CD4-positive, alpha-beta T cell (primary cell): Measurements from ENCODE around the gene MBTD1. TPM values are rescaled to one million over a fixed set of nuclear protein-coding genes. Genes with fewer than 3 reads are reported as not detected.

Source experiments
- ATAC-seq: fragments of 200-7000 bp; cut with Tn5 transposase; one replicate; pipeline ENCODE4 v1.10.0; 2022; ENCODE audit warnings: mild to moderate bottlenecking; ENCODE audit not compliant: poor library complexity
- CTCF ChIA-PET: fragments of 350-600 bp; sonication (Branson Sonifier 250); formaldehyde crosslinking; loops from one replicate; lab custom pipeline; 2021; ENCODE audit warnings: antibody characterized with exemption, inconsistent platforms; lab: Charles Lee
- POLR2A ChIA-PET: fragments of 350-600 bp; sonication (Branson Sonifier 250); formaldehyde crosslinking; loops from one replicate; lab custom pipeline; 2021; ENCODE audit warnings: antibody characterized with exemption, inconsistent platforms; lab: Charles Lee
- DNase-seq, 14 experiments: peaks; one replicate each; pipeline ENCODE4 v3.0.0-alpha.2; 2013 to 2020; ENCODE audit warnings: mixed read lengths in 2 of 14
- H3K27ac ChIP-seq, 2 donors: one replicate each; pipeline versions ENCODE4 v1.5.1 to v1.7.0; 2013; ENCODE audit warnings: low read length in 2 of 2, low read depth in 1 of 2, mild to moderate bottlenecking in 1 of 2
- H3K27me3 ChIP-seq, 2 experiments: 1 replicate in 1 of 2; 2 replicates in 1 of 2; pipeline versions ENCODE4 v1.6.1 to v1.7.0; 2013; ENCODE audit warnings: low read length in 2 of 2, control low read depth in 1 of 2, mild to moderate bottlenecking in 1 of 2, moderate library complexity in 1 of 2; ENCODE audit not compliant: insufficient read depth in 2 of 2, control insufficient read depth in 1 of 2
- H3K36me3 ChIP-seq: one replicate; pipeline ENCODE4 v1.6.1; 2013; ENCODE audit warnings: low read length, control low read depth; ENCODE audit not compliant: insufficient read depth
- H3K4me1 ChIP-seq: one replicate; pipeline ENCODE4 v1.6.1; 2013; ENCODE audit warnings: low read length, control low read depth; ENCODE audit not compliant: insufficient read depth
- H3K4me3 ChIP-seq: one replicate; pipeline ENCODE4 v1.5.1; 2013; ENCODE audit warnings: mild to moderate bottlenecking, low read length, moderate library complexity
- H3K9me3 ChIP-seq, 2 experiments: 1 replicate in 1 of 2; 2 replicates in 1 of 2; pipeline versions ENCODE4 v1.6.1 to v1.7.0; 2013; ENCODE audit warnings: low read length in 2 of 2, mild to moderate bottlenecking in 2 of 2, control low read depth in 1 of 2, moderate library complexity in 1 of 2; ENCODE audit not compliant: control insufficient read depth in 1 of 2, insufficient read depth in 1 of 2
- H3K27ac Mint-ChIP-seq: one replicate; pipeline ENCODE4 v1.8.0; 2020; ENCODE audit warnings: mixed read lengths
- H3K27me3 Mint-ChIP-seq: one replicate; pipeline ENCODE4 v1.8.0; 2021; ENCODE audit warnings: mixed read lengths
- H3K36me3 Mint-ChIP-seq: one replicate; pipeline ENCODE4 v1.8.0; 2021; ENCODE audit warnings: low read depth, mixed read lengths
- H3K4me1 Mint-ChIP-seq: one replicate; pipeline ENCODE4 v1.8.0; 2021; ENCODE audit warnings: low read depth, mixed read lengths
- H3K4me3 Mint-ChIP-seq: one replicate; pipeline ENCODE4 v1.8.0; 2020; ENCODE audit warnings: mild to moderate bottlenecking, mixed read lengths
- H3K9me3 Mint-ChIP-seq: one replicate; pipeline ENCODE4 v1.8.0; 2020; ENCODE audit warnings: mixed read lengths
- intact Hi-C, 2 experiments: fragments of 100-400 bp; cut with DNase I in 1 of 2; cut with micrococcal nuclease in 1 of 2; formaldehyde crosslinking; loops; one replicate each; pipeline versions ENCODE4 v1.15.1 to v1.9.0; 2023 to 2025; cut with DNase I, micrococcal nuclease
- total RNA-seq, 174 experiments: library from RNA in 2 of 174; stranded (reverse) in 2 of 174; gene quantifications; one replicate each; pipeline ENCODE4 v1.2.3 and lab custom pipeline; 2021 to 2026
- TF ChIP-seq, protein P1 (sequence below): fragments of 200-600 bp; IDR thresholded peaks from one replicate; pipeline ENCODE4 v1.8.0; 2022; ENCODE audit warnings: antibody characterized with exemption, mild to moderate bottlenecking

MBTD1 gene
- total RNA-seq, 2 experiments from 2014 or later: 23.0 TPM

GRCh38 chr17:51189628-51190027 lies 70.2 kb downstream of the MBTD1 start:
- no peaks in the 10 kb centered on the region for H3K9me3 ChIP-seq
- H3K9me3 Mint-ChIP-seq: no peaks in the 10 kb centered on the region
- ChIA-PET POLR2A (no interaction called here), CTCF (no interaction called here)
- intact Hi-C loops: no loop called here
- H3K4me1 Mint-ChIP-seq: no peaks in the 10 kb centered on the region
- DNase-seq: no peak
- no peaks in the 10 kb centered on the region for H3K4me1 ChIP-seq
- no peak overlapping the region for H3K4me3 ChIP-seq
- peaks cover 86% of the 10 kb centered on the region for H3K36me3 Mint-ChIP-seq
- H3K27me3 ChIP-seq: no peaks in the 10 kb centered on the region
- no peaks in the 10 kb centered on the region for H3K27me3 Mint-ChIP-seq
- ATAC-seq: no peak
- TF ChIP-seq, protein P1, sequence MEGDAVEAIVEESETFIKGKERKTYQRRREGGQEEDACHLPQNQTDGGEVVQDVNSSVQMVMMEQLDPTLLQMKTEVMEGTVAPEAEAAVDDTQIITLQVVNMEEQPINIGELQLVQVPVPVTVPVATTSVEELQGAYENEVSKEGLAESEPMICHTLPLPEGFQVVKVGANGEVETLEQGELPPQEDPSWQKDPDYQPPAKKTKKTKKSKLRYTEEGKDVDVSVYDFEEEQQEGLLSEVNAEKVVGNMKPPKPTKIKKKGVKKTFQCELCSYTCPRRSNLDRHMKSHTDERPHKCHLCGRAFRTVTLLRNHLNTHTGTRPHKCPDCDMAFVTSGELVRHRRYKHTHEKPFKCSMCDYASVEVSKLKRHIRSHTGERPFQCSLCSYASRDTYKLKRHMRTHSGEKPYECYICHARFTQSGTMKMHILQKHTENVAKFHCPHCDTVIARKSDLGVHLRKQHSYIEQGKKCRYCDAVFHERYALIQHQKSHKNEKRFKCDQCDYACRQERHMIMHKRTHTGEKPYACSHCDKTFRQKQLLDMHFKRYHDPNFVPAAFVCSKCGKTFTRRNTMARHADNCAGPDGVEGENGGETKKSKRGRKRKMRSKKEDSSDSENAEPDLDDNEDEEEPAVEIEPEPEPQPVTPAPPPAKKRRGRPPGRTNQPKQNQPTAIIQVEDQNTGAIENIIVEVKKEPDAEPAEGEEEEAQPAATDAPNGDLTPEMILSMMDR: no peak
- H3K27ac Mint-ChIP-seq: no peak overlapping the region
- H3K4me3 Mint-ChIP-seq: no peak overlapping the region
- H3K27ac ChIP-seq: no peak overlapping the region
- H3K36me3 ChIP-seq: peaks cover 57% of the 10 kb centered on the region

GRCh38 chr17:51189162-51189561 lies 70.7 kb downstream of the MBTD1 start:
- intact Hi-C loops: no loop called here
- TF ChIP-seq, protein P1: no peak
- H3K4me3 Mint-ChIP-seq: no peak overlapping the region

GRCh38 chr17:51188271-51188833 lies 71.5 kb downstream of the MBTD1 start:
- no peak overlapping the region for H3K27ac Mint-ChIP-seq
- no peaks in the 10 kb centered on the region for H3K4me1 Mint-ChIP-seq
- Histone ChIP-seq H3K9me3 (no peaks in the 10 kb centered on the region), H3K4me1 (no peaks in the 10 kb centered on the region), H3K4me3 (no peak overlapping the region), H3K27ac (no peak overlapping the region), H3K27me3 (no peaks in the 10 kb centered on the region), H3K36me3 (peaks cover 59% of the 10 kb centered on the region)
- no peak for ATAC-seq
- H3K9me3 Mint-ChIP-seq: no peaks in the 10 kb centered on the region
- H3K36me3 Mint-ChIP-seq: peaks cover 83% of the 10 kb centered on the region
- H3K4me3 Mint-ChIP-seq: no peak overlapping the region
- ChIA-PET CTCF (interaction anchor here (0.7 kb wide), 1 partner anchor 52 kb away, joined by 4 read pairs; no protein-coding TSS in a partner anchor), POLR2A (no interaction called here)
- intact Hi-C loops: no loop called here
- DNase-seq: no peak
- TF ChIP-seq, protein P1: no peak
- H3K27me3 Mint-ChIP-seq: no peaks in the 10 kb centered on the region

More at GRCh38 chr17:51189162-51189561, 70.7 kb downstream of the MBTD1 start:
- Histone ChIP-seq H3K27ac (no peak overlapping the region), H3K9me3 (no peaks in the 10 kb centered on the region), H3K4me3 (no peak overlapping the region), H3K4me1 (no peaks in the 10 kb centered on the region), H3K36me3 (peaks cover 59% of the 10 kb centered on the region), H3K27me3 (no peaks in the 10 kb centered on the region)
- no peaks in the 10 kb centered on the region for H3K9me3 Mint-ChIP-seq
- no peak overlapping the region for H3K27ac Mint-ChIP-seq
- DNase-seq (no peak), ATAC-seq (no peak)
- ChIA-PET POLR2A (no interaction called here), CTCF (no interaction called here)
- H3K27me3 Mint-ChIP-seq: no peaks in the 10 kb centered on the region
- H3K36me3 Mint-ChIP-seq: peaks cover 86% of the 10 kb centered on the region
- H3K4me1 Mint-ChIP-seq: no peaks in the 10 kb centered on the region
